Measurements from ENCODE around the gene NAPSA.

DNA sequence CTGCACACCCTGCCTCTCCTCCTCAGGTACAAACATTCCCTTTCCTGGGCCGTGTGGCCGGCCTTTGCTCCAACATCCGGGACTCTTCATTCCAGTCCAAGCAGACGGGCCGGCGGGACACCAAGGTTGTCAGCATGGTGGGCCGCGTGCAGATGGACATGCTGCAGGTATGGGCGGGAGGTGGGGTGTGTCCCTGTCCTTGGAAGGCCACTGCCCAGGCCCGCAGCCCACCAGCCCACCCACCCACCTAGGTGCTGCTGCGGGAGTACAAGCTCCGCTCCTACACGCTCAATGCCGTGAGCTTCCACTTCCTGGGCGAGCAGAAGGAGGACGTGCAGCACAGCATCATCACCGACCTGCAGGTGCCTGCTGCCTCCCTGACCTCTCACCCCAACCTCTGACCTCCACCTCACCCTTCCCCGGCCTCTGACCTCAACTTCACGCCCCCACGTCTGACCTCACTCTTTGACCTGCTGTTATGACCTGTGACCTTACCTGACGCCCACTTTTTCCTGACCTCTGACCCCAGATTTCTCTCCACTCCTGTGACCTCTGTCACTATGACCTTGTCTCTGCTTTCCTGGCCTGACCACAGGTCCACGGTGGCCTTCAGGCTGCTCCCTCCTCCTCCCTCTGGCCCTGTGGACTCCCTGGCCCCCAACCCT, 40.8 kb upstream of the NAPSA start:
- TF ChIP-seq, protein P1, sequence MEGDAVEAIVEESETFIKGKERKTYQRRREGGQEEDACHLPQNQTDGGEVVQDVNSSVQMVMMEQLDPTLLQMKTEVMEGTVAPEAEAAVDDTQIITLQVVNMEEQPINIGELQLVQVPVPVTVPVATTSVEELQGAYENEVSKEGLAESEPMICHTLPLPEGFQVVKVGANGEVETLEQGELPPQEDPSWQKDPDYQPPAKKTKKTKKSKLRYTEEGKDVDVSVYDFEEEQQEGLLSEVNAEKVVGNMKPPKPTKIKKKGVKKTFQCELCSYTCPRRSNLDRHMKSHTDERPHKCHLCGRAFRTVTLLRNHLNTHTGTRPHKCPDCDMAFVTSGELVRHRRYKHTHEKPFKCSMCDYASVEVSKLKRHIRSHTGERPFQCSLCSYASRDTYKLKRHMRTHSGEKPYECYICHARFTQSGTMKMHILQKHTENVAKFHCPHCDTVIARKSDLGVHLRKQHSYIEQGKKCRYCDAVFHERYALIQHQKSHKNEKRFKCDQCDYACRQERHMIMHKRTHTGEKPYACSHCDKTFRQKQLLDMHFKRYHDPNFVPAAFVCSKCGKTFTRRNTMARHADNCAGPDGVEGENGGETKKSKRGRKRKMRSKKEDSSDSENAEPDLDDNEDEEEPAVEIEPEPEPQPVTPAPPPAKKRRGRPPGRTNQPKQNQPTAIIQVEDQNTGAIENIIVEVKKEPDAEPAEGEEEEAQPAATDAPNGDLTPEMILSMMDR (IDR thresholded peaks at IDR 0.05) = no peak
- no peak for TF ChIP-seq POLR2A (IDR thresholded peaks at IDR 0.05)
